ENCODE data around the gene COPZ1. TPM values are rescaled to one million over a fixed set of nuclear protein-coding genes. Genes with fewer than 3 reads are reported as not detected.

COPZ1 gene
- total RNA-seq, 1 experiment from 2014 or later = 186 TPM

DNA sequence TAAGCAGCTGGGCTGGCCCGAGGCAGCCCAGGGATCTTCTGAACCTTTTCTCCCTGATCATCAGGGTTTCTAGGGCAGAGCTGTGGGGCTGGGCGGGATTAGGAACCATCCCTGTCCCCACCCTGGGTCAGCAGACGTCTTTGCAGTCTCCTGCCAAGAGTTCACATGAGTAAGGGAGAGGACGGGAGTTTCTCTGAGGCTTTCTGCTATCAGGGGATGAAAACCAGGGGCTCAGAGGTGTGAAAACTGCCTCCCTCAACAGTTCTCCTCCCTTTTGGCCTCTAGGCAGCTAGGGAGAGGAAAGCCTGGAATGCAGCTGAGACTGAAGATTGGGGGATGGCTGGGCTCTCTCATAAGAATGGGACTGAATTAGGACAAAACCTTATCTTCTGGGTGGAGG lies 51.7 kb downstream of the COPZ1 start:
- no peak for DNase-seq (ENCODE audit: low read depth)

DNA sequence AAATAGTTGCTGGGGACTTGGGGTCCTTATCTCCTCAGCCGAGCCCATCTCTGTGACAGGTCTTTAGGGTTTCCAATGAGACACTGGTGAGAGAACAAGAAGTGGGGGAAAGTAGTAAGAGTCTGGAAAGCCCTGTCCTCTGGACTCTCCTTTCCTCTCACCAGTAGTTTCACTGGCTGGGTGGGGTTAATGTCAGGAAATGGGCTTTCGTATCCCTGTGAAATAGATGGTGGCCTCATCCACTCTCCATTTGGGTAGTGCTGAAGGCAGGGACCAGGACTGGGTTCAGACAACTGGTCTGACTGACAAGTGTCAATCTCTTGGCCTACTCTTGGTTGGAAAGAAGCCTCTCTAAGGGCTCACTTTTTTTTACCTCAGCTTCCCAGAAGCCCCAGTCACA lies 52.1 kb downstream of the COPZ1 start:
- DNase-seq (ENCODE audit: low read depth) = no peak

DNA sequence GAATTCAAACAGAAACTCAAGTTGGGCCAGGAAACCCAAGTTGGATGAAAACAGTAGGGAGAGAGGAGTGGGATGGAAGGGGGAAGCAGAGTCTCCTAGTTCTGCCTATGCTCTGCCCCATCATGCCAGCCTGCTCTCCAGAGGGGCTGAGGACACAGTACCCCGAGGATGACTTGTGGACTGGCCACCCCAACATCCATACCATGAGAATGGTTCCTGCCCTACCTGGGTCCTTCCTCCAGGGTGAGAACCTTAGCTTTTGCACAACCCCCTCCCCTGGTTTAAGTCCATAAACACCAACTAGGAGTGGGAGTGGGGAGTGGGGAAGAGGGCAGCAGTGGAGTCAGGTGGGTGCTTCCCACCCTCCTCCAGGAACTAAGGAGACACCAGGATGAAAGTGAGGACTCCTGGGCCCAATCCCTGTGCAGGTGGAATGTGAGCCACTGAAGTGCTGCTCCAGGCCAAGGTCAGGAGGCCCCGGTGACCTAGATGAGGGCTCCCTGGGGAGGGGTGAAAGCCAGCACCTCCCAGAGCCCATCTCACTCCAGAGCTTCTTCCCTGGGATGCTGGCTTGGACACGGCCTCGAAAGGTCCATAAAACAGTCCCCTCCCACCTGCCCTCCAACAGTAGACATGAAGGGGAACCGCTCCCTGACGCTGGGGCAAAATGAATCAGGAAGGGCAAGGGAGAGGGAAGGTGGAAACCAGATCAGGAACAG lies 53.0 kb downstream of the COPZ1 start:
- DNase-seq (ENCODE audit: low read depth) = no peak

DNA sequence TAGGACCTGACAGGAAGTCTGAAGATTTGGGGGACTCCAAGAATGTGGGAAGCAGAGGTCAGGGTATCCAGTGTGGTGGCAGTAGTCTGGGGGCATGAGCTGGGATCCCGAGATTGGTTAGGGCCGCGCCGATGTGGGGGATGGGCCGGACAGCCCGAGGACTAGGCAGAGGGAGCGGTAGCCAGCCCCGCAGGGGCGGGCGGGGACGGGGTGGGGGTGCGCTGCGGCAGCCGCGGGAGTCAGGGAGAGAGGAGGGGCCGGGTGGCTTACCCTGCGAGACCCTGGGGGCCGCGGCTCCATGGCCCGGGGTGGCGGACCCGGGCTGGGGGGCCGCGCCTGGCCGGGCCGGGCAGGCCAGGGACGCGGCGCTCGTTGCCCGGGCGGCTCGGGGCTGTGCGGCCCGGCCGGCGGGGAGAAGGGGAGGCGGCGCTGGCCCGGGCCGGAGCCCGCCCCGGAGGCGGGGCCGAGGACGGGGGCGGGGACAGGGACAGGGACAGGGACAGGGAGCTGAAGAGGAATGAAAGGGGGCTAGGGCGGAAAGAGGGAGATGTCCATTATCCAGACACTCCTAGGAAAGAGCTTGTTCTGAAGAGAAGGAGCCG lies 54.0 kb downstream of the COPZ1 start:
- DNase-seq (ENCODE audit: low read depth) = no peak

DNA sequence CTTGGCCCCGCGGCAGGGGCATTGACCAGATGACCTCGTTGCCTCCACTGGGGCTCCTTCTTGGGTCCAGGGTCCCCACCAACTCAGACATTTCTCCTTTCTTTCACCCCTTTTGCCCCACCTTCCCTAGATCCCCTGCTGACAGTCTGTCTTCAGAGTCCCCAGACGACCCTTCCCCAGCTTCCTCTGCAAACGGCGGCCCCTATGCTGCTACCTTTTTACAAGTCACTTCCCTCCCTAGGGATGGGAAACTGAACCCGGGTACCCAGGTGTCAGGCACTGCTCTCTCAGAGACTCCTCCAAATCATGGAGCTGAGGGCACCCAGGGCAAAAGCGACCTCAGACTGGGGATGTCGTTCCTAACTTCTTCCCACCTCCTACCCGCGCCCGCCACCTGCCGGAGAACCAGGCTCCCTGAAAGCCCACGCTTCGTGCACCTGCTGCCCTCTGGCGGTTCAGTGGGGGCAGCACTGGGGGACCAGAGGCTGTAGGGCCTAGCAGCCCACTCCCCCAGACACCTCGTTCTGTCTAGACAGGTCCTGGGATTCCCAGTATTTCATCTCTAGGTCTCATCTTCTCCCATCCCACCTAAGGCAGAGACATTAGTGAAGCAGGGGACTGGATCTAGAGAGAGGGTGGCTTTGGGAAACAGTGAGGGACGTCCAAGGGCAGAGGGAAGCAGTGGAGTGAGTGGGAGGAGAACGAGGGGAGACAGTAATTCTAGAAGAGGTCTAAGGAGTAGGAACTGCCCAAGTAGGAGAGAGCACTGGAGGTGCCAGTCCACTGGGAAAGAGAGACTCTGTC lies 54.7 kb downstream of the COPZ1 start:
- peak; percentile 80 for DNase-seq (ENCODE audit: low read depth)

DNA sequence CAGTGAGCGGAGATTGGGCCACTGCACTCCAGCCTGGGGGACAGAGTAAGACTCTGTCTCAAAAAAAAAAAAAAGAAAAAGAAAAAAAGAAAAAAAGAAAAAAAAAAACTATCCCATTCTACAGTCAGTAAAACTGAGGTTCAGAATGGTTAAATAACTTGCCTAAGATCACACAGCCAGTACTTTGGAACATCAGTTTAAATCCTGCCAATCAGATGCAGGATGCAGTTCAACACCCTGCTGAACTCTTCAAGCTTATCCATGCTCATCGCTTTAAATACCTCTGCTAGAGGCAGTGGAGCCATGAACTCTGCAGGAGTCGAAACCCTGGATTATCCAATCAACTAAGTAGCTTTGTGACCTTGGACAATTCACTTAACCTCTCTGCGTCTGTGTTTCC lies 56.2 kb downstream of the COPZ1 start:
- no peak for DNase-seq (ENCODE audit: low read depth)

DNA sequence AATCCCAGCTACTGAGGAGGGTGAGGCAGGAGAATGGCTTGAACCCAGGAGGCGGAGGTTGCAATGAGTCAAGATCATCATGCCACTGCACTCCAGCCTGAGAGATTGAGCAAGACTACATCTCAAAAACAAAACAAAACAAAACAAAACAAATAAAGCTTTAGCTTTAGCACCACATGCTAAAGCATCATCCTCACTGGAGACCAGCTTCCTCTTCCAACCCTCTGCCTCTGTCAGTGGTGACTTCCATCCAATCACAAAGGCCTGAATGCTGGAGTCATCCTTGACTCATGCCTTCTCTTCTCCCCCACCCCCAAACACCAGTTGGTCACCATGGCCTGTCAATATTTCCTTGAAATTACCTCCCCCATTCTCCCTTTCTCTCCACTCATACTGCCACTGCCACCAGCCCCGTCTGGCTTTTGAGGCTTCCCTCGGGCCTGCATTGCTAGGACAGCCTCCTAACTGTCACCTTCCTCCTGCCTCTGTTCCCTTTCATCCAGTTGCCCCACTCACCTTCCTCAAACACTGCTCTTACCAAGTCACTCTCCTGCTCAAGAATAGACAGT lies 58.2 kb downstream of the COPZ1 start:
- peak; percentile 99 for DNase-seq (ENCODE audit: low read depth)

DNA sequence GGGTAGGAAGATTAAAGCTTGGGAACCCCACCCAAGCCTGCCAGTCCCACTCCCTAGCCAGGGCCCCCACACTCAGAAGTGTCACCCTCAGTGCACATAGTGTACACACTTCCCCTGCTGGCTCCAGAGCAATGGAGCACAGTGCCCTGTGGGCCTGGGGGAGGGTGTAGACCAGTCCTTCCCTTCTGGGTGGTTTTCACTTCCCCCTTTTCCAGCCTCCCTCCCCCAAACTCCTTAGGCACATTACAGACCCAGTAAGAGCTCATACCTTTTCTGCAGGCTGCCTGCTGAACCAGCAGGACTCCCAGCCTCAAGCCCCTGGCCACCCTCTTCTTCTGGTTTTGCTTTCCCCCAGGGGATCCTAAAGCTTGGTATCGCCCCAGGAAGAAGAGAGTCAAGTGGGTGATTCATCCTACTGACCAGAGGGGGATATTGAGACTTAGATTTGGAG lies 59.7 kb downstream of the COPZ1 start, which contains the start of gene ZNF385A:
Gene ZNF385A (minus strand): TSS at position 143 of the 451 bp plus-strand sequence. CDS start 219 bp downstream, outside the sequence.
- DNase-seq (ENCODE audit: low read depth) = no peak

DNA sequence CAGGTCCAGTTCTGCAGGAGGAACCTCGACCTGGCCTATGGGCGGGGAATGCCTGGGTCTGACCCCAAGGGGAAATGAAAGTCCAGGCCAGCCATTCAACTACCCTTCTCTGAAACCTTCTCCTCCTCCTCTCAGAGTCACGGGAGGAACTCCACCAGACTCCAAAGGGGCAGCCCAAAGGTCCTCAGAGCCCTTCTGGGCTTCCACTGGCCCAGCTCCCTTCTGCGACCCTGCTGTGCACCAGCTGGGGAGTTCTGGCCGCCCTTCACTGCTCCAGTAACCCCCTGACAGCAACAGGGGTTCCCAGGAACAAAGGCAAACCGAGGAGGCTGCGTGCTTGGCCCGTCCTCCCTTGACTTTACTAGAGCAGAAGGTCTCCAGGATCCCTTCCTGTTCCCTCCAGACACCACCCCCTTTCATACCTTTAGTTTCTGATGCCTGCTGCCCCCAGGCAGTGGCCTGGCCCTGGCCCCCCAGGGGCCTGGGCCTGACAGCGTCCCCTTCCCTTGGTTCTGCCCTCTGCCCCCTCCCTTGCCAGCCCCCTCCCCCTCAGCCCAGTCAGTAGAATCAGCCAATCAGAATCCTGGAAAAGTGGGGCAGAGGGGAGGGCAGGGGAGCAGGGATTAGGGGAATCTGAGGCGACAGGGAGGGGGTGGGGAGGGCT lies 60.5 kb downstream of the COPZ1 start:
- DNase-seq (ENCODE audit: low read depth) = no peak

DNA sequence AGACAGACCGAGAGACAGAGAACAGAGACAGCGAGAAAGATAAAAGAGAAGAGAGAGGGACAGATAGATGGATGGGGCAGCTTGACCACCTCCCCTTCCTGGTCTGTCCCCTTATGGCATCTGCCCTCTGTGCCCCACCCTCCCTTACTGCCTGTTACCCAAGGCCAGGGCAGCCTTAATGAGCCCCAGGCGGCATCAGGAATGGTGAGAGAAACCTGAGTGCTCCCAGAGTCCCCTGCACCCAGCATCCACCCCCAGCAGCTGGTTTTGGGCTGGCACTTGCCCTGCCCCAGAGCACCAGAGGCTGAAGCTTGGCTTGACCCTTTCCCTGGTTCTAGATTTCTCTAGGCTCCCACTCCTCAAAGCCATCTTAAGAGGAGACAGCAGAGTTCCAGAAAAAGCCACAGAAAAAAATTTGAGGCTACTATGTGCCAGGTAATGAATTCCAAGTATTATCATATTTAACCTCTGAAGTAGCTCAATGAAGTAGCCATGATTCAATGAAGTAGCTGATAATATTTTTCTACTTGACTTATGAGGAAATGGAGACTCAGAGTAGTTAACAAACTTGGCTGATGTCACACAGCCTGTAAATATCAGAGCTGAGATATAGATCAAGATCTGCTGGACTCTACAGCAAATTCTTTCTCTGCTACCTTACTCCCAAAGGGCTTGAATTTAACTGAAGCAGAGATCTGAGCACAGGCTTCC lies 61.6 kb downstream of the COPZ1 start:
- DNase-seq (ENCODE audit: low read depth) = no peak

DNA sequence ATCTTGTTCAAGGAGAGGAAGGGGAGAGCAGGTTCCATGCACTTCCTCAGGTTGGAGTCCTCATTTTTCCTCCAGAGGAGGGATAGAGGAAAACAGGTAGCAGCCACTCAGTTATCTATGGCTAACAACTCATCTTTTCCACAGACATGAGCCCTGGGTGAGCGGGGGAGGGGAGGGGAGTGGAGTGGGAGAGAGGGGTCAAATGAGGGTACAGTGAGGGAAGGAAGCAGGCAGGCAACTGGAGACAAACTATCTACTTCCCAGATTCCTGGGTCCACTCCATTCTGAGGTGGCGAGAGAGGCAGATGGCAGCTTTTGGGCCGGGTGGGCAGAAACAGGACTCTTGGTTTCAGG lies 62.2 kb downstream of the COPZ1 start:
- DNase-seq (ENCODE audit: low read depth) = no peak

DNA sequence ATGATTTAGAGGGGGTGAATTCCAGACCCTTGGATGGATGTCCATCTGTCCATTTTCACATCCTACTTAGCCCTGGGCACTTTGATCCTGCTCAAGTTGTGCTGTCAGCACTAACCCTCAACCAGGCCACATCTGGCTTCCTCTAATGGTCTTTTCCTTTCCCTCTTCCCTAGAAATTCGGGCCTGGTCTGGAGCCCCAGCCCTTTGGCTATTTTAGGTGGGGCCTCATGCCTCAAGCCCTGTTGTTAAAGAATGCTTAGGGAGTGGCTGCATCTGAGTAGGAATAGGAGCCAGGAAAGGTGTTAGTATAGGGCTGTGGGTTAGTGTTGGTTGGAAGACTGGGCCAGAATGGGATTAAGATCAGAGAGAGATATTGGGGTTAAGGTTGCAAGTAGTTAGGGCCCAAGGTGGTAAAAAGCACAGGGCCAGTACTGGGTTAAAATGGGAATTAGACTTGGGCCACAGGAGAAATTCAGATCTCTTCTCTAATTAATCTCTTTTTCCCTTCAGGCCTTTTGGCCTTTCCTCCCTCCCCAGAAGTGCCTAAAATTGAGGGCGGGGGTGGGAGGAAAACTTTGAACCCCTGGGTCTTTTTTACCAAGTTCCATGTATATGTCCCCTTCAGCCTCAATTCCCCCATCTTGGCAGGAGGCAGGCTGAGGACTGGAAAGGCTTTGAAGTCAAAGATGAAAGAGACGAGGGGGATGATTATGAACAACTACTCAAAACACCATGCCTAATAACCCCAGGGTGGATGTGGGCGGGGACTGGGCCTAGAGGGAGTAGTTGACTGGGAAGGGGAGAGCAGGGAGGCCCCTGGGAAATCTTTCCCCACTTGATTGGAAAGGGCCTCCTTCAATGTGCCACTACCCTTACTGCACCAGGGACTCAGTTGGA lies 63.6 kb downstream of the COPZ1 start:
- no peak for DNase-seq (ENCODE audit: low read depth)

DNA sequence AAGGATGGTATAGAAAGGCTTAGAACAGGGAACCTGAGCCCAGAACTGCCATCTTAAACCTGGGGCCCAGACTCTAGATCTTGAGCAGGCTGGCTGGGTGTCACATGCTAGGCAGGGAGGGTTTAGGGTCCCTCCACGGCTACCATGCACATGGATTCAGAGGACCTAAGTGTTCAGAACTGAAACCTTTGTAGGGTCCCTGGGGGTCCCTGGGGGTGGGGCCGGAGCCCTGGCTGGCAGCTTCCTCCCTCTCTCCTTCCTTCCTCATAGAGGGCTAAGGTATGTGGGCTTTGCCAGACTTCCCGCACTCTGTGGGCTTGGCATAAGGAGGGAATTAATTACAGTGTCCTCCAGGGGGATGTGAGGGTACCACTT lies 64.2 kb downstream of the COPZ1 start:
- DNase-seq (ENCODE audit: low read depth) = no peak

DNA sequence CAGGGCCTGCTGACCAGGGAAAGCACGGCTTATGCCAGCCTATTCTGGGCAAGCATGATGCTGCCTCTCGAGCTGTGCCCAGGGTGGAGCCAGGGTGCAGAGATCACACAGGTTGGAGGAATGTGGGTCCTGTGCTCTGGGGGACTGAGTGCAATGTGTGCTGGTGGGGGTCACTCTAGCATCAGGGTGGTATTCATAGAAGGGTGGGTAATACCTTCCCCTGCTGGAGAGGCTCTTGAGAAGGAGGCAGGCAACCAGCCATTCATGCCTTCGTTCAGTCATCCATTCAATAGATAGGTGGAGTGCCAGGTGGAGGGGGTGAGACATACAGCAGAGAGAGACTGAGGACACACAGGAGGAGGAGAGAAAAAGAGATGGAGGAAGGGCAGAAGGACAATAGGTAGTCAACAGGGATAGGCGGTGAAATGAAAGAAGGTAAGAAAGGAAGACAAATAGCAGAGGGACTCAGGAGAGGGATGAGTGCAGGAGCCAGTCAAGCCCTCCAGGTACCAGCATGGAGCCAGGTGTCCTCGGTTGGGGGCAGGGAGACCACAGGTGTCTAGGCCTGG lies 64.8 kb downstream of the COPZ1 start:
- no peak for DNase-seq (ENCODE audit: low read depth)

DNA sequence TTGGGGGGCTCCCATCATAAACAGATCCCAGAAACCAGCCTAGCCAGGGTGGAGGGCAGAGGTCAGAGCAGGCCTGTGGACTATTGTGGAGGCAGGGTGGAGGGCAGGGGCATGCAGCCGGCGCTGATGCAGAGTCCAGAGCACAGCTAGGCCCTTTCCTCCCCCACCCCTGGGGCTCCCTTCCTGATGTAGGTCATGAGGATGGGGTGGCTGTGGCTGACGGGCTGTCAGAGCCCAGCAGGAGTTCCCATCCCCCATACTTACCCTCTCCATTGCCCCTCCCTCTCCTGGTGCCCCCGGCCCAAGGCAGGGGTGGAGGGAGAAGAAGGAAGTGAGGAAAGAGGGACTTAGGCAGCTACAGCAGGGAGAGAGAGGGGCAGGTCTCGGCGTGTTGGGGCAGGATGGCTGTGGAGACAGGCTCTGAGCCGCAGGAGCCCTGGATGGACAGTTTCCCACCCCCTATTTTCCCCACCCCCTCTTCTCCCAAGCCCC lies 65.3 kb downstream of the COPZ1 start:
- DNase-seq (ENCODE audit: low read depth) = no peak

DNA sequence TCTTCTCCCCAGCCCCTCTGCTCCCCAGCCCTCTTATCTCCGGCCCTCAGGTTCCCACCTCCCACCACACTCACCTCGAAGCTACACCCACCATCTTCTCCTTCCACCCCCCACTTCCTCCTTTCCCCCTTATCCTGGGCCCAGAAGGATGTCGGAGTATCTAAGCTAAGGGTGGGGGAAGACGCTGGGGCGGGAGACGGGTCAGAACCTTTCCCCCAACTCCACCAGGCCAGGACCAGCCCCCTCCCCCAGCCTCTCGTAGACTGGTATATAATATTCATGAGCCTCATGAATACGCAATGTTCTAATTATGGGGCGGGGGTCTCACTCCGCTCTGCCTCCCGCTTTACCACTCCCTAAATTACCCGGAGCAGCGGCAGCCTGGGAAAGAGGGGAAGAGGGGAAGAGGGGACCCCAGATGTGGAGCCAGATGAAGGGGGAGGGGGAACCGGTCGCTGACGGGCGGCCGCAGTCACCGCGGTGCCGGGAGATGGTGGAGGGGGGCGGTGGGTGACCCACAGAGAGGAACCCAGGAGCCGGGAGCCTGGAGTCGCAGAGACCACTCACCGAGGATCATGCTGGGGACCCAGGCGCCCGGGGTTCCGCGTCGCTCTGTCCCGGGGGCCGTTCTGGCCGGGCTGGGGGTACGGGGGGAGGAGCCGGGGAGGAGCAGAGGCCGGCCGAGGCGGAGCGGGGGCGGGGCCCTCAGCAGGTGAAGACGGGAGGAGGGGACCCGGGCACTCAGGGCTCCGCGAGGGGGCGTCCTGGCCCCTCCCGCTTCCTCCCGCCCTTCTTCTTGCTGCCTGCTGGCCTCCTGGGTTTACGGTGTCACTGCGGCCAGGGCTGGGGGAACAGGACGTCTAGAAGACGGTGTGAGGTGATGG lies 66.0 kb downstream of the COPZ1 start:
- no peak for DNase-seq (ENCODE audit: low read depth)

DNA sequence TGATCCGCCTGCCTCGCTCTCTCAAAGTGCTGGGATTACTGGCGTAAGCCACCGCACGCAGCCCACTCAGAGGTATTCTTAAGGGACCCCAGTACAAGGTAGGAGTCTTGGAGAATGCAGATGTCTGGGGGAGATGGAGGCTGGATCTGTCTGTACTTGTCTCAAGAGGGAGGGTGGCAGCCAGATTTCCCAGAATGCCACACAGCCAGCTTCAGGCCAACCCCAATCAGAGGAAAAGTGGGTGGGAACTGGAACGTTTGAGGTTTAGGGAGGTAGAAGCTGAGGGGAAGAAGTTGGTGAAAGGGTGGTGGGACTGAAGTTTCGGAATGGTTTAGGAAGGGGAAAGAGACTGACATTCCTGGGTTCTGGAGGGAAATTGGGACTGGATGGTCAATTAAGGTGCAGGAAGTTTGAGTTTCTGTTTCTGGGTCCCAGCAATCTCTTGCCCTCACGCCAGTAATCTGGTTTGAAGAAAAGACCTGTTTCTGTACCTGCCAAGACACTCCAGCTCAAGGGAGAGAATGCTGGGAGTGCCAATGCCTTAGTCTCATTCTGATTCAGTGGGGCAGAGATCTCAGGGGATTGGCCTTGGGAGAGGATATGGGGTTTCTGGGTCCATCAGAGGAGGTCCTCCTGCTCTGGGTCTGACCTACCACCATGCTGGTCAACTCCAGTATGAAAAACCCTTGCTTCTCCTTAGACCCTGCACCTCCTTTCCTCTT lies 67.7 kb downstream of the COPZ1 start:
- no peak for DNase-seq (ENCODE audit: low read depth)

DNA sequence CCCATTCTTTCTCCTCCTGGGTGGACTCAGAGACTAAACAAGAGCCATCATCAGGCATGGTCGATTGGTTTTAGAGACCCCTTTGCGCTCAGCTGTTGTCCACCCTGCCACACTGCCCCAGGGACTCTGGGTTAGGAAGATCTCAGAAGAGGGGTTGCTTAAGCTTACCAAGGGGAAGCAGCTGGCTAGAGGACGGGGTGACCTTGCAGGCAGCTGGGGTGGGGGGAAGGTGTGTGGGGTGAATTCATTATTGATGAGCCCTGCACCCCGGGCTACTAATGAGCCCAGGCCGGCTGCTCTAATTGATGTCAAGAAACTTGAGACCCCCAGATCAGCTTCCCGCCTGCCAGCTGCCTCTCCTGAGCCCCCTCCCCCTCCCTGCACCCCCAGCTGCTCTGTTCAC lies 68.3 kb downstream of the COPZ1 start:
- DNase-seq (ENCODE audit: low read depth) = no peak

All from LHCN-M2 (cell line).